Measurements from ENCODE around the gene AREL1. TPM values are rescaled to one million over a fixed set of nuclear protein-coding genes. Genes with fewer than 3 reads are reported as not detected.

The AREL1 gene
- total RNA-seq, 1 experiment from 2014 or later = 34.2 TPM

DNA sequence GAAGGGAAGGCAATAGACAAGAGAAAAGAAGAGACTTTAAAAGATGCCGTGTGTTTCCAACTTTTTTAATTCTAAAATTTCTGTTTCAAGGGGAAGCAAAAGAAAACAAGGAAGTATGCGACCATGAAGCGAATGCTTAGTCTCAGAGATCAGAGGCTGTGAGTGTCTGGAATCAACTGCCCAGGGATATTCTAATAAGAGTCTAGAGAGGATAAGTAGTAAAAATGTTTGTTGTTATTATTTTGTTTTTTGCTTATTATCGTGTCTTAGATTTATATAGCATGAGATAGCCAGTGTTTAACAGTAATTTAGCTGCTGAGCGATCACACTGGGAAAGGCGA is 485 bp upstream of the AREL1 start:
- Histone ChIP-seq H3K14ac (ENCODE audit: insufficient read depth, low read length) (no peak overlapping the region), H4K5ac (ENCODE audit: insufficient read length, low read depth, low read length) (no peak overlapping the region), H3K18ac (ENCODE audit: insufficient read length, low read depth, low read length) (no peak overlapping the region), H3K56ac (ENCODE audit: insufficient read length, low read depth, low read length) (no peak overlapping the region), H3K4ac (ENCODE audit: low read depth, low read length) (no peak overlapping the region), H2AFZ (ENCODE audit: low read length) (no peak overlapping the region), H3K4me1 (ENCODE audit: insufficient read depth, low read length) (no peaks in the 10 kb centered on the region), H3K79me1 (ENCODE audit: insufficient read depth, low read depth, low read length, poor library complexity, severe bottlenecking) (no peaks in the 10 kb centered on the region), H4K91ac (ENCODE audit: insufficient read length, low read depth, low read length) (no peak overlapping the region), H3K9ac (ENCODE audit: extremely low read depth, insufficient read length, low read length) (peak overlapping the region; percentile 86), H2BK5ac (ENCODE audit: insufficient read length, low read length) (no peak overlapping the region), H2BK12ac (ENCODE audit: insufficient read length, low read depth, low read length) (no peak overlapping the region), H3K9me3 (ENCODE audit: control insufficient read depth, low read depth, low read length) (no peaks in the 10 kb centered on the region), H3K23me2 (ENCODE audit: insufficient read length, low read depth, low read length, poor library complexity, severe bottlenecking) (no peaks in the 10 kb centered on the region), H3K27me3 (ENCODE audit: insufficient read depth, low read length) (no peaks in the 10 kb centered on the region), H4K8ac (replicated peaks; ENCODE audit: insufficient read length, low read depth, low read length) (no peak overlapping the region), H4K20me1 (ENCODE audit: control insufficient read depth, insufficient read depth, insufficient read length) (no peaks in the 10 kb centered on the region), H3K79me2 (ENCODE audit: insufficient read depth, low read length) (peaks cover 20% of the 10 kb centered on the region), H3T11ph (ENCODE audit: low read length) (no peak overlapping the region), H2BK120ac (ENCODE audit: low read depth, low read length, poor library complexity, severe bottlenecking) (no peak overlapping the region), H2BK20ac (ENCODE audit: low read depth, low read length, poor library complexity, severe bottlenecking) (no peak overlapping the region), H3K27ac (ENCODE audit: insufficient read length, low read depth, low read length) (no peak overlapping the region), H3K4me2 (ENCODE audit: insufficient read depth, insufficient read length, low read length) (peak overlapping the region; percentile 100), H2BK15ac (ENCODE audit: low read depth, low read length) (no peak overlapping the region), H2AK5ac (ENCODE audit: insufficient read length, low read length) (no peak overlapping the region), H3K23ac (ENCODE audit: insufficient read length, low read depth, low read length) (no peak overlapping the region)
- Mint-ChIP-seq H3K4me1 (peaks cover 12 to 19% of the 10 kb centered on the region in 2 experiments), H3K27me3 (ENCODE audit: low read depth) (no peaks in the 10 kb centered on the region), H3K36me3 (ENCODE audit: insufficient read depth in 1 of 3, low read depth in 3 of 3) (peaks cover 7 to 24% (median 21%) of the 10 kb centered on the region in 3 experiments; a peak in 6 of 7 replicates), H3K27ac (peak overlapping the region; percentile 97 to 99 (median 98)), H3K4me3 (peak overlapping the region; percentile 98), H3K9me3 (no peaks in the 10 kb centered on the region)
- DNase-seq = no peak
- WGBS (ENCODE audit: extremely low coverage, insufficient read length, low lambda C conversion rate) = no CpG with 5 or more reads among the region's 6 CpGs
- TF ChIP-seq, protein P1, sequence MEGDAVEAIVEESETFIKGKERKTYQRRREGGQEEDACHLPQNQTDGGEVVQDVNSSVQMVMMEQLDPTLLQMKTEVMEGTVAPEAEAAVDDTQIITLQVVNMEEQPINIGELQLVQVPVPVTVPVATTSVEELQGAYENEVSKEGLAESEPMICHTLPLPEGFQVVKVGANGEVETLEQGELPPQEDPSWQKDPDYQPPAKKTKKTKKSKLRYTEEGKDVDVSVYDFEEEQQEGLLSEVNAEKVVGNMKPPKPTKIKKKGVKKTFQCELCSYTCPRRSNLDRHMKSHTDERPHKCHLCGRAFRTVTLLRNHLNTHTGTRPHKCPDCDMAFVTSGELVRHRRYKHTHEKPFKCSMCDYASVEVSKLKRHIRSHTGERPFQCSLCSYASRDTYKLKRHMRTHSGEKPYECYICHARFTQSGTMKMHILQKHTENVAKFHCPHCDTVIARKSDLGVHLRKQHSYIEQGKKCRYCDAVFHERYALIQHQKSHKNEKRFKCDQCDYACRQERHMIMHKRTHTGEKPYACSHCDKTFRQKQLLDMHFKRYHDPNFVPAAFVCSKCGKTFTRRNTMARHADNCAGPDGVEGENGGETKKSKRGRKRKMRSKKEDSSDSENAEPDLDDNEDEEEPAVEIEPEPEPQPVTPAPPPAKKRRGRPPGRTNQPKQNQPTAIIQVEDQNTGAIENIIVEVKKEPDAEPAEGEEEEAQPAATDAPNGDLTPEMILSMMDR (conservative IDR thresholded peaks at IDR 0.05) = no peak
